Upper lobe of right lung (tissue), 1 donor: ENCODE measurements around the gene BTN2A1. TPM values are rescaled to one million over a fixed set of nuclear protein-coding genes. Genes with fewer than 3 reads are reported as not detected.
"Not testable (repeated sequence)": the region's sequence is repeated elsewhere in the genome, so short reads cannot be mapped to it uniquely, and the experiment has no call there.

ENCODE experiments used
- ATAC-seq: fragments of 200-7000 bp; cut with Tn5 transposase; one replicate; pipeline ENCODE4 v1.9.1; 2020; ENCODE audit warnings: mild to moderate bottlenecking, moderate library complexity
- DNase-seq: peaks from one replicate; pipeline ENCODE4 v3.0.0-alpha.2; 2020
- H3K27ac ChIP-seq: fragments of 200-600 bp; one replicate; pipeline ENCODE4 v1.8.0; 2022
- H3K27me3 ChIP-seq: fragments of 200-600 bp; one replicate; pipeline ENCODE4 v1.8.0; 2022; ENCODE audit warnings: mild to moderate bottlenecking
- H3K36me3 ChIP-seq: fragments of 200-600 bp; one replicate; pipeline ENCODE4 v1.8.0; 2022
- H3K4me1 ChIP-seq: fragments of 200-600 bp; one replicate; pipeline ENCODE4 v1.8.0; 2022
- H3K4me3 ChIP-seq: fragments of 200-600 bp; one replicate; pipeline ENCODE4 v1.8.0; 2022; ENCODE audit warnings: mild to moderate bottlenecking
- H3K9me3 ChIP-seq: fragments of 200-600 bp; one replicate; pipeline ENCODE4 v1.8.0; 2022
- CTCF ChIP-seq: fragments of 200-600 bp; IDR thresholded peaks from one replicate; pipeline ENCODE4 v1.8.0; 2022; ENCODE audit warnings: antibody characterized with exemption
- intact Hi-C: fragments of 100-400 bp; cut with DNase I; formaldehyde crosslinking; loops from one replicate; pipeline ENCODE4 v1.11.0; 2022
- total RNA-seq: library from RNA; stranded (reverse); fragmentation: NEBNext Ultra II Directional; extraction: Animal tissue kit (Norgen Biotek cat#: 25700); gene quantifications from one replicate; pipeline ENCODE4 v1.2.1, GENCODE V29; 2021
- donor health status: DM: no; HTN: yes; CAD: no; lungs with severe emphysema.

Gene BTN2A1
- total RNA-seq, 1 donor from 2014 or later, result 26.3 TPM

DNA sequence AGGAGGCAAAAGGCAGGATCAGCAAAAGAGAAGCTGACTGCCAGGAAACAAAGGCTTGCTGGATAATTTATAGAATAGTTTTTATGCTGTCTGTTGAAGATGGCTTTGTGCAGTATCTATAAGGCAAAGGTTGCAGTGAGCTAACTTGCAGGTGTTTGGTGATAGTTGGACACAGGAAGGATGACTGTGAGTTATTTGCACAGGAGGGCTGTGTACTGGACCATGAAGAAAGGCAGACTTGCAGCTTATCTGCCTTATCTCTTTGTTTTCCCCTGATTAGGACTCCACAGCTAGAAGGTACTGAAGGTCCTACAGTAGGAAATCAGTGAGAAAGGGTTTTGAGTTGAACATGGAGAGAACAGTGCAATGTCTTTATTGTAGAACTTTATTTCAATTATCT, 44.4 kb downstream of the BTN2A1 start:
- no peaks in the 10 kb centered on the region for H3K36me3 ChIP-seq
- peaks cover 9% of the 10 kb centered on the region for H3K4me1 ChIP-seq
- no peak for DNase-seq
- peaks cover 23% of the 10 kb centered on the region for H3K27me3 ChIP-seq
- H3K4me3 ChIP-seq, result no peak overlapping the region
- H3K9me3 ChIP-seq, result no peaks in the 10 kb centered on the region
- no peak overlapping the region for H3K27ac ChIP-seq
- no peak for TF ChIP-seq CTCF
- intact Hi-C loops, result no loop called here
- no peak for ATAC-seq

DNA sequence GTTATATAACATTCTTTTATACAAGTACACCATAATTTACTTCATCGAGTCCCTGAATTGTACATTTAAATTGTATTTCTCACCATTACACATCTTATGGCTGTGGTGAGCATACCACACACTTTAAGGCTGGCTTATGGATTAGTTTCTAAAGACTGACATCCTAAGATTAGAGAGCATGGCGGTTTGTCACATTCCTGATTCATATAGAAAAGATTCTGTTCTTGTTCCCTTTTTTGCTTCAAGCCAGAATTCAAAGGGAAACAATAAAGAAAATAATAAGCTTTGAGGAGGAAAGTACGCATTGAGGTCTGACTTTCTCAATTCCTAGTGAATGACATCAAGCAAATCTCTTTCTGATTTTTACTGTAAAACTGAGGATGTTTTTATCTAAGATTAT, 44.9 kb downstream of the BTN2A1 start:
- ATAC-seq, result no peak
- Histone ChIP-seq H3K36me3 (no peaks in the 10 kb centered on the region), H3K27ac (no peak overlapping the region), H3K4me1 (peaks cover 9% of the 10 kb centered on the region), H3K4me3 (no peak overlapping the region), H3K9me3 (no peaks in the 10 kb centered on the region), H3K27me3 (peaks cover 23% of the 10 kb centered on the region)
- no peak for DNase-seq
- no peak for TF ChIP-seq CTCF
- intact Hi-C loops, result no loop called here

- no peak for TF ChIP-seq CTCF
- no peaks in the 10 kb centered on the region for H3K9me3 ChIP-seq
- no peak overlapping the region for H3K4me3 ChIP-seq
- DNase-seq, result no peak
- peaks cover 4% of the 10 kb centered on the region for H3K27me3 ChIP-seq
- intact Hi-C loops, result no loop called here
- H3K36me3 ChIP-seq, result no peaks in the 10 kb centered on the region
- ATAC-seq, result no peak
- H3K4me1 ChIP-seq, result no peaks in the 10 kb centered on the region
- H3K27ac ChIP-seq, result no peak overlapping the region
Measured at GRCh38 chr6:26507658-26508057, 49.9 kb downstream of the BTN2A1 start.

GRCh38 chr6:26511033-26511432, 53.3 kb downstream of the BTN2A1 start:
- DNase-seq, intact Hi-C loops: not testable (repeated sequence)

GRCh38 chr6:26514984-26515383, 57.2 kb downstream of the BTN2A1 start:
- Histone ChIP-seq H3K9me3 (no peaks in the 10 kb centered on the region), H3K27ac (no peak overlapping the region), H3K36me3 (no peaks in the 10 kb centered on the region), H3K4me3 (no peak overlapping the region), H3K4me1 (peaks cover under 1% of the 10 kb centered on the region), H3K27me3 (no peaks in the 10 kb centered on the region)
- no peak for DNase-seq
- TF ChIP-seq CTCF, result no peak
- intact Hi-C loops, result no loop called here
- ATAC-seq, result no peak

More at GRCh38 chr6:26511033-26511432, 53.3 kb downstream of the BTN2A1 start:
- not testable (repeated sequence) for H3K27ac ChIP-seq, H3K27me3 ChIP-seq, H3K4me1 ChIP-seq, H3K4me3 ChIP-seq, H3K9me3 ChIP-seq, H3K36me3 ChIP-seq, ATAC-seq

DNA sequence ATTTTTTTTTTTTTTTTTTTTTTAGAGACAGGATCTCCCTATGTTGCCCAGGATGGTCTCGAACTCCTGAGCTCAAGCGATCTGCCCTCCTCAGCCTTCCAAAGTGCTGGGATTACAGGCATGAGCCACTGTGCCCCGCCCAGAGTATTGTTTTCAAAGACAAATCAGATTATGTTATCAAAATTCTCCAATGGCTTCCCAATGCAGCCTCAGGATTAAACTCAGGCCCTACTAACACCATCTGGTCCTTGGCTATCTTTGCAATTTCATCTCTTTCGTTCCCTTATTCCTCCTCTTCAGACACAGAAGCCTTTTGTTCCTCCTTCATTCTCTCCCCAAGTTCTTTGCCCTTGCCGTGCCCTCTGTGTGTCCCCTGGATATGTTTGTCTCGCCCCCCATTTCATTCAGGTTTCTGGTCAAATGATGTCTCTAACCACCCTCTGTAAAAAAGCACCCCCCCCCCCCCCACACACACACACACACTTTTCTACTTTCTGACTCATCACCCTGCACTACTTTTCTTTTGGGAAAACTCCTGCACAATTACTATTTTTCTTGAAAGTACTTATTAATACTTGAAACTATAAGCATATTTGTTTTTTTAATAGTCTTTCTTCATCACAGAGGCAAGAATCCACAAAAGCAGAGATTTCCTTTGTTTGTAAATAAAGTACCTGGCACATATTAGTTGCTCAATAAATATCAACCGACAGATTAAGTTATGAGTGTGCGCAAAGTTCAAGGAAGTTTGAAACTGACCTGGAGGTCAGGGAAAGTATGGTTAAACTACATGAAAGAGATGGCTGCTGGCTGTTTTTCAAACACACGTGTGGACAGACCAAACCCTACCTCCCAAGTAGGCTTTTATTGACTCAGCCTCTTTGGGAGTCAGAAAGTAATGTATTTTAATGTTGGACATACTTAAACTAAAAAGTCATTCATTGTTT, 59.0 kb downstream of the BTN2A1 start:
- no peak overlapping the region for H3K4me3 ChIP-seq
- no peaks in the 10 kb centered on the region for H3K36me3 ChIP-seq
- ATAC-seq (no peak), DNase-seq (no peak)
- no peak overlapping the region for H3K27ac ChIP-seq
- intact Hi-C loops, result no loop called here
- no peak for TF ChIP-seq CTCF
- H3K4me1 ChIP-seq, result peaks cover 5% of the 10 kb centered on the region
- H3K9me3 ChIP-seq, result no peaks in the 10 kb centered on the region
- H3K27me3 ChIP-seq, result no peaks in the 10 kb centered on the region

Other genes starting within 250 kb of the BTN2A1 start
- gene BTN3A2, start 92.8 kb upstream of the BTN2A1 start, total RNA-seq, result 65.2 TPM
- gene BTN2A2, start 74.8 kb upstream of the BTN2A1 start, total RNA-seq, result 25.6 TPM
- 52.2 TPM for gene BTN3A1, start 55.7 kb upstream of the BTN2A1 start, total RNA-seq
- 46.9 TPM for gene BTN3A3, start 17.5 kb upstream of the BTN2A1 start, total RNA-seq
- gene BTN1A1, start 42.3 kb downstream of the BTN2A1 start, total RNA-seq, result not detected
- gene HMGN4, start 80.4 kb downstream of the BTN2A1 start, total RNA-seq, result 45.8 TPM
- 14.4 TPM for gene ABT1, start 139.0 kb downstream of the BTN2A1 start, total RNA-seq
- 24.7 TPM for gene ZNF322, start 201.8 kb downstream of the BTN2A1 start, total RNA-seq